ENCODE measurements around the gene KCNS1.
A peak's percentile ranks its signal among the peaks of the same experiment; 100 is the strongest.

Gene KCNS1

DNA sequence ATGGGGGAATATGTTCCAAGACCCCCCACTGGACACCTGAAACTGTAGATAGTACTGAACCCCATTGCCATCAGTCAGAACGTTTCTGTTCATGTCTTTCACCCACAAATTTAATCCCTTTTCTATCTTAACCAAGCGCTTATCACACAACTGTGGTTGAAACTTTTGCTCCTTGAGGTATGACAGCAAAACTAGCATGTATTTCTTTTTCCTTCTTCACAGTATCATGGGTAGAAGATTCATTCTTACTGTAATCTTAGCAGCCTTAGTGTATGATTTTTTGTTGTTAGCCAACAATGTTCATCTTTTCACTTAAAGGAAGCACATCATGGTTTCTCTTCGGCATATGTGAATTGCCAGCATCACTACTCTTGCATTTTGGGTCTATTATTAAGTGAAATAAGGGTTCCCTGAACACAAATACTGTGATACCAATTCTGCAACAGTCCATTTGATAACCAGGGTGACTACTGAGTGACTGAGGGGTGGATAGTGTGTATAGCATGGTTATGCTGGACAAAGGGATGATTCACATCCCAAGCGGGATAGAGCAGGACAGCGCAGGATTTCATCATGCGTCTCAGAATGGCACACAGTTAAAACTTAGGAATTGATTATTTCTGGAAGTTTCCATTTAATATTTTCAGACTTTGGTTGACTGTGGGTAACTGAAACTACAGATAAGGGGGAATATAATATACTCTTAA lies 41.8 kb downstream of the KCNS1 start:
- H3K4me1 Mint-ChIP-seq (ENCODE audit: low read depth), result peaks cover 35% of the 10 kb centered on the region
- H3K9me3 Mint-ChIP-seq, result no peaks in the 10 kb centered on the region
- H3K36me3 Mint-ChIP-seq (ENCODE audit: low read depth), result peaks cover 55% of the 10 kb centered on the region
- H3K27me3 Mint-ChIP-seq (ENCODE audit: low read depth), result no peaks in the 10 kb centered on the region
- no peak overlapping the region for H3K4me3 Mint-ChIP-seq
- no peak for DNase-seq (ENCODE audit: low spot score)
- peak overlapping the region; percentile 3 for H3K27ac Mint-ChIP-seq

DNA sequence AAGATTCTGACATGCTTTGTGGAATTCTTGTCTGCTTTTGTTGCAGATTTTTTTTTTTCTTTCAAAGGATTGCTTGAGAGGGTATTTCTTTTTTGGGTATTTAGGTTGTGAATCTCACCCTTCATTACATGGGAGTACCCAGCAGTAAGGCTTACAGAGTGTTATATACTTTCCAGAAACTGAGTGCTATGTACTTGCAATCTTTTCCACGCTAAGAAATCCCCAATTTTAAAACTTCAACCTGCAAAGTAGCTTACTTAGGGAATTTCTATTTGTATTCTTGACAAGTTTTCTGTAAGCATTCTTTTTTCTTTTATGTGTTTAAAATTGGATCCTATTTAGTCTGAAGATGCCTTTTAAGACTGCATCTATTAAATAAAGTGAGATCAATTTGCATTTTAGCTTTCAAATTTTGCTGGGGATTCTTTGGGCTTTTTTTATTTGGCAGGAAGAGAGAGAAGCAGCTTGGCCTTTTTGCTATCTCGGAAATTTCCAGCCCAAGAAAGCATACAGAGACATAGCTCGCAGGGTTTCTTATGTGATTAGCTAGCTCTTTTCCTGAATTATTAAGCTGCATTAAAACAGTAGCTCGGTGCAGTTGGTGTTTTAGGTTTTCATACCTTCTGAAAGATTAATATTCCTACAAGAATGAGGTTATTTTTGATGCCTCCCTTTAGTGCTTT lies 42.6 kb downstream of the KCNS1 start:
- Mint-ChIP-seq H3K36me3 (ENCODE audit: low read depth) (peaks cover 60% of the 10 kb centered on the region), H3K9me3 (no peaks in the 10 kb centered on the region), H3K27me3 (ENCODE audit: low read depth) (no peaks in the 10 kb centered on the region), H3K4me1 (ENCODE audit: low read depth) (peaks cover 32% of the 10 kb centered on the region), H3K27ac (no peak overlapping the region), H3K4me3 (no peak overlapping the region)
- DNase-seq (ENCODE audit: low spot score), result no peak

DNA sequence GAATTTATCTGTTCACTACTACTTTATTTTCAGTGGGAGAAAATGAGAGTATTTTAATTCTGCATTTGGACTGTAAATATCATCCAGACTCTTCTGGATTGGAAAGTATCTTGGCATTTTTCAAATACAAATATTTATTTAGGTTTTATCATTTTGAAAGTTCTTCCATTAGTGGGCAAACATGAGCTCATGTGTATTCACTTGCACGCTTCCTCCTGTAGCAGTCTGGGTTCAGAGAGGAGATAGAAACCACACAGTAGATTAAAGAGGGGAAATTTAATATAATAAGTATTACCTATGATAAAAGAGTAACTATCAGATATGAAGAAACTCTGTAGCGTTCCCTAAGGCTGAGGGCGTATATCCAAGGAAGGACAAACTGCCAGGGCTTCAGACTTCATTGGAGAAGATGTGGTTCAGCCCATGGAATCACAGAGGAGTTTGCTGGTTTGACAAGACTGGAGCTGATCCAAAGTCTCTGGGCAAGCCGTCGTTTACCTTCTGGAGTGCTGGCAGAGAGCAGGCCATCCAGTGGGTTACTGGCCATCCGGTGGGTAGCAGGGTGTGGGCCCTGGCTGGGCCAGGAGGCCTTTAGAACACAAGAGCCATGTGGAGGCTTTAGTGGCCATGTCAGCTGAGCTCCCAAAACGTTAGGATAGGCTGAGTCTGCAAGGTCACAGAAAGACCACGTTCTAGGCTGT lies 44.3 kb downstream of the KCNS1 start:
- H3K4me1 Mint-ChIP-seq (ENCODE audit: low read depth), result peaks cover 48% of the 10 kb centered on the region
- H3K9me3 Mint-ChIP-seq, result no peaks in the 10 kb centered on the region
- peaks cover 57% of the 10 kb centered on the region for H3K36me3 Mint-ChIP-seq (ENCODE audit: low read depth)
- no peaks in the 10 kb centered on the region for H3K27me3 Mint-ChIP-seq (ENCODE audit: low read depth)
- DNase-seq (ENCODE audit: low spot score), result no peak
- H3K4me3 Mint-ChIP-seq, result no peak overlapping the region
- H3K27ac Mint-ChIP-seq, result no peak overlapping the region

DNA sequence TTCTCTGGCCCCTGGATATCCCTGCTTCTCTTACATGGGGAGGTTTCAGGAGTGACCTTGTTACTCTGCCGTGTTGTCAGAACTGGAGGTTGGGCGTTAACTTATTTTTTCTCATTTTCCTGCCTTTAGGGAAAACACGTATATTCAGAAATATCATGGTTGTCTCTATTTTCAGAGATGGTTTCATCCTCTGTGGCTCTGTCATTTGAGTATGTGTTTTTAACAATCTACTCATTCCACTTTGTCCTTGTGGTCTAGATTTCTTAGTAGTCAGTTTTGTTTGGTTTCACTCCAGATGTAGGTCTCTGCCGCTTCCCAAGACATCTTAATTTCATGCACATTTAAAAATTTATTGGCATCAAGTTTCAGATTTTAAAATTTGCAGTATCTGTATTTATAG lies 45.9 kb downstream of the KCNS1 start:
- Mint-ChIP-seq H3K9me3 (no peaks in the 10 kb centered on the region), H3K4me3 (no peak overlapping the region), H3K4me1 (ENCODE audit: low read depth) (peaks cover 50% of the 10 kb centered on the region), H3K36me3 (ENCODE audit: low read depth) (peaks cover 53% of the 10 kb centered on the region), H3K27me3 (ENCODE audit: low read depth) (no peaks in the 10 kb centered on the region), H3K27ac (no peak overlapping the region)
- no peak for DNase-seq (ENCODE audit: low spot score)

DNA sequence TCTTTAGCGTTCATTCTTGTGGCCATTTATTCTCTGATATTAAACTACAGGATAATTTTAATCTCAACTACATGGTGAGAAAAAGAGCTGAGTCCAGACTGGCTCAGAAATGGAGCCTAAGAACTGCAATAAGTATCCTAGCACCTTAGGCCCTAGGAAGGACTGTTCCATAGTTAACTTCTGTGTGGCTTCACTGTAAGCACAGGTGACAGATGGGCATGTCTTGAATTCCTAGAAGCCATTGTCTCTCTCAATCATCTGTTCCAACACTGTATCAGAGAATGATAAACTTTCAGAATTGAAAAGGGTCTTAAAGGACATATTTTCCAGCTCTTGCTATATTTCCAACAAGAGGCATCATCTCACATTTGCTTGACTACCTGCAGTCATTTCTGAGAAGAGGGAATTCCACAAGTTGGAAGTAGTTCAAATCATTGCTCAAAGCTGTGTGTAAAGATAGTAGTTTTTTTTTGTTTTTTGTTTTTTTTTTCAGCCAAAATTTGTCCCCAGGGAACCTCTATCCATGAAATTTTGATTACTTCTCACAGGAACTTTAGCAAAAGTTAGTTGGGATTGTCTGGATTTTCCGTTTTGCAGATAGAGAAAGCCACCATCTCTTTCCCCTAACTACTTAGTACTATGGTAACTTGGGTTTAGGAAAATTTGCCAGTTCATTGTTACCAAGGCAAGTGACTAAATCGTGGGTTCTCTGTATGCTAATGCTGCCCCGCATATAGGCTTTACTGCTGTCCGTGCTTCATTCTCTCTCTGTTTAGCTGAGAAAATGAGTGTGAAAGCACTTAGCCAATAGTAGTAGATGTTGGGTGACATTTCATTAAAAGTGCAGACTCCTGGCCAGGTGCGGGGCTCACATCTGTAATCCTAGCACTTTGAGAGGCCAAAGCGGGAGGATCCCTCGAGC lies 47.2 kb downstream of the KCNS1 start:
- H3K4me3 Mint-ChIP-seq, result peak overlapping the region; percentile 24
- H3K36me3 Mint-ChIP-seq (ENCODE audit: low read depth), result peaks cover 49% of the 10 kb centered on the region
- no peak for DNase-seq (ENCODE audit: low spot score)
- peaks cover 53% of the 10 kb centered on the region for H3K4me1 Mint-ChIP-seq (ENCODE audit: low read depth)
- no peaks in the 10 kb centered on the region for H3K27me3 Mint-ChIP-seq (ENCODE audit: low read depth)
- no peaks in the 10 kb centered on the region for H3K9me3 Mint-ChIP-seq
- H3K27ac Mint-ChIP-seq, result peak overlapping the region; percentile 24

DNA sequence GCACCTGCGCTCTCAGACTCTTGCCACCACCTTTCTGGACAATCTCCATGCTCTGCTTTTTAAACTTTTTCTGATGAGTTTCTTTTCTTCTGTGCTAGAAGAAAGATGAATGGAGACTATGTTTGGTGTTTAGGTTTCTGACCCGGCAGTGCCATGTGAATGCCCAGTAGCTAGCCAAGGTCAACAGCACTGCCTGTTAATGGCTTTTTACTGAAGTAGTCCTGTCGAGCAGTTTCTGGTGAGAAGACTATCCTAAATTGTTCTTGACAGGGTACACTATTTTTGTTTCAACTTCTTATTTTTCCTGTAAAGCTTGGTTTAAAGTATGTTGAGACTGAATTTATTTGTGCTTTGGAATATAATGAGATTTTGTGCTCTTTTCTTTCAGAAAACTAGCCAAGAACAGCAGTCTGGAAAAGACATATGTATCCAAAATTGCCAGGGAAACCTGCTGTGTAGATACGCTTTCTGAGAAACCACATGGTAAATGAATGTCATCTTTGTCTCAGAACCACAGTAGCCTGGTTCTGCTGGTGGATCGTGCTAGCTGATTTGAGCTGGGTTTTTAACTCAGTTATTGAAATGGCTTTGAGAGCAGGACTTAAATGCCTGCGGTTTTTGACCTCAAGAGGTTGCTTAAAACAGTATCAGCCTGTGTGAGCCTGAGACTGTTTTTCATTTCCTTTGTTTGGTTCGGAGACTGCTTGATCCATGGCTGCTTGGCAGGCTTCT lies 48.1 kb downstream of the KCNS1 start:
- Mint-ChIP-seq H3K27ac (peak overlapping the region; percentile 24), H3K9me3 (no peaks in the 10 kb centered on the region), H3K4me1 (ENCODE audit: low read depth) (peaks cover 52% of the 10 kb centered on the region), H3K4me3 (peak overlapping the region; percentile 25), H3K36me3 (ENCODE audit: low read depth) (peaks cover 49% of the 10 kb centered on the region), H3K27me3 (ENCODE audit: low read depth) (no peaks in the 10 kb centered on the region)
- DNase-seq (ENCODE audit: low spot score), result peak; percentile 29

DNA sequence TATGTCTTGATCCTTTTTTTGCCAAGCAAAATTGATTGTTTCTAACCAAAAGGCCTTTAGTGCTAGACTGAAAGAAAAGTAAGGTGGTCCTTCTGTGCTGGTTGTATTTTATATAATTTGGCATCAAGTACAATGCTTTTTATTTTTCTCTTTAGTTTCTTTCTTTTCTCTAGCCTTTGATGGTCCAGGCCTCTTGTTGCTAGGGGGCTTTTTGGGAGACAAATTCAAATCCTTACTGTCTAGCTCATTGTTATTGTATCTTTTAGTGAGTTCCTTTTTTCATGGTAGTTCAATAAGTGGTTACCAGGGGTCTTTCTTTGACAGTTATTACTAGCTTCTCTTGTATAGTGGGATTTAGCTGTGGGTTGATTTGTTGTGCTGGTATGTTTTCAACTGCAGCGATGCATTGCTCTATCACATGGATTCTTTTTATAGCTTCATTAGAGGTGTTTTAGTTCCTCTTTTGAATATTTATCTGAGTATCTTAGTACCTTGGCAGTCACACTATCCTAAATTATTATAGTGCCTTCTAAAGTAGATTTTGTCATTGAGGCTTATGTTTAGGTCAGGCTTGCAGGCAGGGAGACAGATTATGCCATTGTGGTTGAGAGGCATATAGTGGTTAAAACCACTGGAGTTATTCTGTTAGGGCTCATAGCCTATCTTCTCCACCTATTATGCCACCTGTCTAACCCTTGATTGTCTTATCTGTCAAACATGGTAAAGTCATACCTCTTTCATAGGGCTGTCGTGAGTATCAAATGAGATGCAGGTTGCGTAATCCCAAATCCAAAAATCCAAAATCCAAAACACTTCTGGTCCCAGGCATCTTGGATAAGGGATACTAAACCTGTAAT lies 49.5 kb downstream of the KCNS1 start:
- H3K4me1 Mint-ChIP-seq (ENCODE audit: low read depth), result peaks cover 49% of the 10 kb centered on the region
- no peaks in the 10 kb centered on the region for H3K9me3 Mint-ChIP-seq
- H3K27ac Mint-ChIP-seq, result peak overlapping the region; percentile 13
- peaks cover 46% of the 10 kb centered on the region for H3K36me3 Mint-ChIP-seq (ENCODE audit: low read depth)
- no peaks in the 10 kb centered on the region for H3K27me3 Mint-ChIP-seq (ENCODE audit: low read depth)
- DNase-seq (ENCODE audit: low spot score), result no peak
- H3K4me3 Mint-ChIP-seq, result peak overlapping the region; percentile 17

DNA sequence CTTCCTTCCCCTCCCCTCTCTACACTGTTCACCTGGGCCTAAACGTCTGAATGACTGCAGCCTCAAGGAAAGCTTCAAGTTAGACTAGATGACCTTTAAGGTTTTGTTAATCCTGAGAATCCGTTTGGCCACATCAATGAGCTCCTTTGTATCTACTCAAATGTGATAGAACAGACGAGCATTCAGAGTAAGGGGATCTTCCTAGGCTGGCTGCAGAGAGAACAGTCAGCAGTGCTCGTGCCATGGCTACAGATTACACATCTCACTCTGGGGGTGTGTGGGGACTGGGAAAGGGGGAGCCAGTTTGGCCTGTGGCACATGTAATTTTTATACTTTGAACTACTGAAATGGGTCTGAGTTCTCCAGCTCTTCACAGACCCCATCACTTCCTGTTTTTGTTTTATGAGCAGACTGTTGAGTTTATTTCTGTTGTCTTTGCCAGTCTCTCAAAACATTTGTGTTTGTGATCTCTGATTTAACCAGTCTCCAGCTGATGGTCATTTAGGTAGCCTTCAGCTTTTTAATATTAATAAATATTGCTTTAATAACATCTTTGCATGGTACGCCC lies 50.9 kb downstream of the KCNS1 start:
- H3K27me3 Mint-ChIP-seq (ENCODE audit: low read depth), result no peaks in the 10 kb centered on the region
- H3K36me3 Mint-ChIP-seq (ENCODE audit: low read depth), result peaks cover 36% of the 10 kb centered on the region
- H3K4me3 Mint-ChIP-seq, result peak overlapping the region; percentile 30
- no peaks in the 10 kb centered on the region for H3K9me3 Mint-ChIP-seq
- H3K27ac Mint-ChIP-seq, result peak overlapping the region; percentile 79
- H3K4me1 Mint-ChIP-seq (ENCODE audit: low read depth), result peaks cover 45% of the 10 kb centered on the region
- DNase-seq (ENCODE audit: low spot score), result peak; percentile 29

DNA sequence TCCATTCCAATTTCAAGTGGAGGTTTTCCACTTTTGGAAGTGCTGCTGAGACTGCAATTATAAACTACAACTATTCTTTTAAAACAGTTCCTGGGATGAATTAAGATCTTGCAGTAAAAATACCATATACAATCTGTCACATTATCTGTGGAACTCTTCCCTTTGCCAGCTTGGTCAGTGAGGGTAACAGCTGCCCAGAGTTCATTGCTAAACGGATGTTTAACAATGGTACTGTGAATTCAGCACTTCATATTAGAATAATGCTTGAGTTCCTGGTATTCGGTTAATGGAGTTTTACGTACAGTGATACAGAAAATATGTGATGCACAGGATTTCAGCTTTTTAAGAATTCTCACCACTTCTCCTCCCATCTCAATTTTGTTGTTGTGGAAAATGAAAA lies 51.5 kb downstream of the KCNS1 start:
- DNase-seq (ENCODE audit: low spot score), result no peak
- Mint-ChIP-seq H3K36me3 (ENCODE audit: low read depth) (peaks cover 35% of the 10 kb centered on the region), H3K4me1 (ENCODE audit: low read depth) (peaks cover 42% of the 10 kb centered on the region), H3K27ac (peak overlapping the region; percentile 79), H3K27me3 (ENCODE audit: low read depth) (no peaks in the 10 kb centered on the region), H3K4me3 (peak overlapping the region; percentile 30), H3K9me3 (no peaks in the 10 kb centered on the region)

DNA sequence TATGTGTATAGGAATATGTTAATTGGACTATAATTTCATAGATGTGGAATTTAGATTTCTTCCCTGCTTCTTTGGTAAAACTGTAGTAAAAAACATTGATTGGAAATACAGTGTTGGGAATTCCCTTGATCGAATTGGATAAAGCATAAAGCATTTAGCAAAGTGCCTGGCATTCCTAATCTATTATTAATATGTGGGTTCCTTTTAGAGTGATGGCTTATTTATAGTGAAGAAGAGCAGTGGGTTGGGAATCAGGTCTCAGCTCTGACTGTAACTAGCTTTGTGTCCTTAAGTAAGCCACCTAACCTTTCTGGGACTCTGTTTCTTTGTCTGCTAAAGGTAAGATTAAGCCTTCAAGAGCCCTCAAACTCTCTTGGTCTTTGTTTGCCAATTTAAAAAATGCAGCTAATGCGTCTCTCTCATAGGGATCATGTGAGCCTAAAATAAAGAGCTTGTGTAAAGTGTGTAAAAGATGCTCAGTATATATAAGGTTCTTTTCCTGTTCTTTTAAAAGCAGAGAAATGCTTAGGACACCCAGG lies 53.3 kb downstream of the KCNS1 start:
- no peak for DNase-seq (ENCODE audit: low spot score)
- H3K27me3 Mint-ChIP-seq (ENCODE audit: low read depth), result no peaks in the 10 kb centered on the region
- H3K36me3 Mint-ChIP-seq (ENCODE audit: low read depth), result peaks cover 41% of the 10 kb centered on the region
- peaks cover 47% of the 10 kb centered on the region for H3K4me1 Mint-ChIP-seq (ENCODE audit: low read depth)
- no peak overlapping the region for H3K4me3 Mint-ChIP-seq
- H3K9me3 Mint-ChIP-seq, result no peaks in the 10 kb centered on the region
- no peak overlapping the region for H3K27ac Mint-ChIP-seq

DNA sequence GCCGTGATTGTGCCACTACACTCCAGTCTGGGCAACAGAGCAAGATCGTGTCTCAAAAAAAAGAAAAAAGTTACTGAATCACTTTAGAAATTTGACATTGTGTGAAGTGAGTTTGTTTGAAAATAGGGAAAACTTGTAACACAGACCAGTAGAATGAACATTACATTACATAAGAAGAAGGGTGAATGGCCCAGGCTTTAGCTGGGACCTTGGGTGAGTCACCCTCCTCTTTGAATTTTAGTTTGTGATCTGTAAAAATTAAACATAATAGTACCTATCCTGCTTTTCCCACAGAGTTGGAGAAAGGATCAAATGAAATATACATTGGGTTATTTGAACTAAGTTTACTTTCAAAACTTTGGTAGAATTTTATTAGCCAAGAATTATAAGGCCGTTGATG lies 56.3 kb downstream of the KCNS1 start:
- no peaks in the 10 kb centered on the region for H3K9me3 Mint-ChIP-seq

DNA sequence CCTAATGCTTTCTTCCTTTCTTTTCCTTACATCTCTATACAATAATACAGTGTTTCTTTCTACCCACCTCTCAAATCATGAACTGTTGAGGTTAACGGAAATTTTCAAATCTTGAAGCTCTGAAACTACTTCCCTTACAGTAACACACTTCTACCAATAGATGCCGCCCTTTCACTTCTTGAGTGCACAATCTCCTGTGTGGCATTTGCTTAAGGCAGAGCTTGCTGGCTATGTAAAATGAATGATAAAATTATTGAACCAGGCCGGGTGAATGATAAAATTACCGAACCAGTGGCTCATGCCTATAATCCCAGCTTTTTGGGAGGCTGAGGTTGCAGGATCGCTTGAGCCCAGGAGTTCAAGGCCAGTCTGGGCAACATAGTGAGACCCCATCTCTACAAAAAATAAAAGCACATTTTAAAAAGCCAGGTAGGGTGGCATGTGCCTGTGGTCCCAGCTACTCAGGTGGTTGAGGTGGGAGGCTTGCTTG lies 56.8 kb downstream of the KCNS1 start:
- no peak for DNase-seq (ENCODE audit: low spot score)
- H3K9me3 Mint-ChIP-seq, result no peaks in the 10 kb centered on the region
- peaks cover 48% of the 10 kb centered on the region for H3K36me3 Mint-ChIP-seq (ENCODE audit: low read depth)
- H3K4me3 Mint-ChIP-seq, result no peak overlapping the region
- H3K27ac Mint-ChIP-seq, result peak overlapping the region; percentile 56
- H3K27me3 Mint-ChIP-seq (ENCODE audit: low read depth), result no peaks in the 10 kb centered on the region
- peaks cover 33% of the 10 kb centered on the region for H3K4me1 Mint-ChIP-seq (ENCODE audit: low read depth)

More for the DNA sequence above, 56.3 kb downstream of the KCNS1 start:
- DNase-seq (ENCODE audit: low spot score), result no peak
- peaks cover 38% of the 10 kb centered on the region for H3K4me1 Mint-ChIP-seq (ENCODE audit: low read depth)
- H3K36me3 Mint-ChIP-seq (ENCODE audit: low read depth), result peaks cover 48% of the 10 kb centered on the region
- no peak overlapping the region for H3K27ac Mint-ChIP-seq
- H3K4me3 Mint-ChIP-seq, result no peak overlapping the region
- H3K27me3 Mint-ChIP-seq (ENCODE audit: low read depth), result no peaks in the 10 kb centered on the region
